RWPE1 (cell line): ENCODE measurements around the gene CPTP.

Source experiments
- CTCF ChIA-PET: fragments of 350-600 bp; sonication (Branson Sonifier 250); formaldehyde crosslinking; extraction: SDS; loops from one replicate; lab custom pipeline; 2021; lab: Yijun Ruan, JAX
- POLR2A ChIA-PET: fragments of 400-600 bp; formaldehyde crosslinking; extraction: SDS; loops from one replicate; lab custom pipeline; 2020; ENCODE audit warnings: antibody characterized with exemption; ENCODE audit not compliant: low non-redundant PET; lab: Yijun Ruan, JAX
- DNase-seq: peaks from one replicate; pipeline ENCODE4 v3.0.0; 2012; ENCODE audit warnings: low spot score
- H3K27ac ChIP-seq: fragments of 450-650 bp; 2 replicates; pipeline ENCODE4 v1.5.1; 2017
- TF ChIP-seq, protein P1 (sequence below): fragments of 450-650 bp; conservative IDR thresholded peaks from 2 replicates; pipeline ENCODE4 v1.5.1; 2017; ENCODE audit warnings: low read depth, mild to moderate bottlenecking

Gene CPTP

DNA sequence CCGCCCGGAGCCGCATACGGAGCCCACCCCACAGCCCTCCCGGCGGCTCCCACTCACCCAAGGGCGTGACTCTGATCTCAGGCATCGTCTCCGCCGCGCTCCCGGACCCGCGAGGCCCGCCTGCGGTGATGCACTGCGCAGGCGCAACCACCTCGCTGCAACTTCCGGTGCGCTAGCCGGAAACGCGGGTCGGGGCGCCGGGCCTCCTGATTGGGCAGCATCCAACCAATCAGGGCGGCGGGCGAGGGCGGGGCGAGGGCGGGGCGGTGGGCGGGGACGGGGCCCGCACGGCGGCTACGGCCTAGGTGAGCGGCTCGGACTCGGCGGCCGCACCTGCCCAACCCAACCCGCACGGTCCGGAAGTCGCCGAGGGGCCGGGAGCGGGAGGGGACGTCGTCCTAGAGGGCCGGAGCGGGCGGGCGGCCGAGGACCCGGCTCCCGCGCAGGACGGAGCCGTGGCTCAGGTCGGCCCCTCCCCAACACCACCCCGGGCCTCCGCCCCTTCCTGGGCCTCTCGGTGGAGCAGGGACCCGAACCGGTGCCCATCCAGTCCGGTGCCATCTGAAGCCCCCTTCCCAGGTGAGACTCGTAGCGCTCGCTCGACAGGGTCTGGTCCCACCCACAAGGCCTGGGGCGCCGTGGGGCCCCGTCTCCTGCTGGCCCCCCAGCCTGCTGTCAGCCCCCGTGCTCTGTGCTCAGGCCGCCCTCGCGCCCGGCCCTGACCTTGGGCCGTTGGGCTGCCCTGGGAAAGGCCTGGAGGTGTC, at the start of gene CPTP, which contains the start of gene INTS11:
Gene CPTP (plus strand): TSS at position 279 of the 764 bp plus-strand sequence. CDS start 2,109 bp downstream, outside the sequence.
Gene INTS11 (minus strand): TSS at position 137 of the 764 bp plus-strand sequence. CDS start 52 bp downstream, at position 85.
- peak; percentile 95 for DNase-seq
- peak within 1 kb of the TSS; percentile 89 for H3K27ac ChIP-seq
- ChIA-PET CTCF (no interaction called here), POLR2A (no interaction called here)
- TF ChIP-seq, protein P1, sequence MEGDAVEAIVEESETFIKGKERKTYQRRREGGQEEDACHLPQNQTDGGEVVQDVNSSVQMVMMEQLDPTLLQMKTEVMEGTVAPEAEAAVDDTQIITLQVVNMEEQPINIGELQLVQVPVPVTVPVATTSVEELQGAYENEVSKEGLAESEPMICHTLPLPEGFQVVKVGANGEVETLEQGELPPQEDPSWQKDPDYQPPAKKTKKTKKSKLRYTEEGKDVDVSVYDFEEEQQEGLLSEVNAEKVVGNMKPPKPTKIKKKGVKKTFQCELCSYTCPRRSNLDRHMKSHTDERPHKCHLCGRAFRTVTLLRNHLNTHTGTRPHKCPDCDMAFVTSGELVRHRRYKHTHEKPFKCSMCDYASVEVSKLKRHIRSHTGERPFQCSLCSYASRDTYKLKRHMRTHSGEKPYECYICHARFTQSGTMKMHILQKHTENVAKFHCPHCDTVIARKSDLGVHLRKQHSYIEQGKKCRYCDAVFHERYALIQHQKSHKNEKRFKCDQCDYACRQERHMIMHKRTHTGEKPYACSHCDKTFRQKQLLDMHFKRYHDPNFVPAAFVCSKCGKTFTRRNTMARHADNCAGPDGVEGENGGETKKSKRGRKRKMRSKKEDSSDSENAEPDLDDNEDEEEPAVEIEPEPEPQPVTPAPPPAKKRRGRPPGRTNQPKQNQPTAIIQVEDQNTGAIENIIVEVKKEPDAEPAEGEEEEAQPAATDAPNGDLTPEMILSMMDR: no peak

DNA sequence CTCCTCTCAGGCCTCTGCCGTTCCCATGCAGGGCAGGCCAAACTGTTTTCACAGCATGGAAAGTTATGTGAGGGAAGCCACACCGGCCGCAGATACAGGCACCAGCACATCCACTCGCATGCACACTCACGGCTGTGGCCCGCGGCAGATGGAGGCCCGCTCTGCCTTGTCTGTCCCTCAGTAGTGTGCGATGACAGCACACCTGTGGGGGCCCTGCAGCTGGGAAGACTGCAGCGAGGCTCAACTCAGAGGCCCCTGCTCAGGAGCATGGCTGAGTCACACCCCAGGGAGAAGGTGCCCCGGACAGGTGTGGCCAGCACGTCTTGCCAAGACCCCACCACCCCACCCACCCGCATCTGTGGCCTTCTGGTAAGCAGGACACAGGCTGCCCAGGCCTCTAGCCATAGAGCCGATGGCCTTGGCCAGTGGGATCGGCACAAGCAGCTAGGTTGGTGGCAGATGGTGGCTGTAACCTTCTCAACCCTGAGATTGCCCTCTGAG, 49.6 kb upstream of the CPTP start:
- DNase-seq: no peak
- ChIA-PET CTCF (interaction anchor here (0.8 kb wide), 1 partner anchor 40 kb away, joined by 3 read pairs; no protein-coding TSS in a partner anchor), POLR2A (no interaction called here)
- TF ChIP-seq, protein P1: no peak
- peak overlapping the region; percentile 81 for H3K27ac ChIP-seq

DNA sequence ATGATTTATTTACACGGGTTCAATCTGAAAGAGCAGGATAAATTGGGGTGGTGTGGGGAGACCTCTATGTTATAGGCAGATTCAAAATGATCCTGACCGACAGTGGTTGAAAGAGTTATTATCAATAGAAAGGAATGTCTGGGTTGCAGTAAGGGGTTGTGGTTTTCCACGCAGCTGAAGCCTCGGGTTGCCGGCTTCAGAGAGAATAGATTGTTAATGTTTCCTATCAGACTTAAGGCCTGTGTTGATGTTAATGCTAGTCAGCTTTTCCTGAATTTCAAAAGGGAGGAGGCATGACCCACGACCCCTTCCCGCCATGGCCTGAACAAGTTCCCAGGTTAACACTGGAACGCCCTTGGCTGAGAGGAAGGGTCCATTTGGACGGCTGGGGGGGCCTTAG, 48.8 kb upstream of the CPTP start:
- ChIA-PET CTCF (interaction anchor here (0.8 kb wide), 1 partner anchor 39 kb away, joined by 3 read pairs; no protein-coding TSS in a partner anchor), POLR2A (no interaction called here)
- H3K27ac ChIP-seq: peak overlapping the region; percentile 25; the same call in 1 of the 2 replicates
- TF ChIP-seq, protein P1: no peak
- no peak for DNase-seq

DNA sequence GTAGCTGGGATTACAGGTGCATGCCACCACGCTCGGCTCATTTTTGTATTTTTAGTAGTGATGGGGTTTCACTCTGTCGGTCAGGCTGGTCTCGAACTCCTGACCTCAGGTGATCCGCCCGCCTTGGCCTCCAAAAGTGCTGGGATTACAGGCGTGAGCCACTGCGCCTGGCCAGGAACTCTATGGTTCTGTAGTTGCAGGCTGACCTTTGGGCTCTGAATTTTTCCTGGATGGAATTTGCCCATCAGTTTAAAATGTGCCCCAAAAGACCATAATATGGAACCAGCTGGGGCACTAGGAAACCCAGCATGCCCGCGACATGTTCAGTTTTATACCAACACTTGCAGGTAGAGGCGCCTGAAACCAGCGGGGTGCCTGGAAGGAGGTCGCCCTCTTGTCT, 46.0 kb upstream of the CPTP start:
- no peak for DNase-seq
- no peak overlapping the region for H3K27ac ChIP-seq
- ChIA-PET POLR2A (no interaction called here), CTCF (interaction anchor here (0.6 kb wide), 1 partner anchor 39 kb away, joined by 3 read pairs; no protein-coding TSS in a partner anchor)
- TF ChIP-seq, protein P1: no peak

DNA sequence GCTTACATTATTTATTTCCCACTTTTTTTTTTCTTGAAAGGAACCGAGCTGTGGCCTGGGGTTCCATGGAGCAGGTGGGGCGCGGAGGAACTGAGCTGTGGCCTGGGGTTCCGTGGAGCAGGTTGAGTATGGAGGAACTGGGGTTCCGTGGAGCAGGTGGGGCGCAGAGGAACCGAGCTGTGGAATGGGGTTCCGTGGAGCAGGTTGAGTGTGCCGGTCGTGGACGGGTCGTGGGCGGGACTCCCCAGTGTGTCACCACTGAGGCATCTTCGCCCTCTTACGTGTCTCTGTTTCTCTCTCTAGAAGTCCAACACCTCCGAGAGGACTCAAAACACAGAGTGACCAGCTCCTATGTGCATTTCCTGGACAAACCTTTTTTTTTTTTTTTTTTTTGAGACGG, 45.6 kb upstream of the CPTP start:
- TF ChIP-seq, protein P1: no peak
- no peak for DNase-seq
- POLR2A ChIA-PET: no interaction called here
- CTCF ChIA-PET: interaction anchor here (0.6 to 0.7 kb wide), 2 partner anchors 39 to 142 kb away, joined by 3 read pairs; no protein-coding TSS in a partner anchor
- H3K27ac ChIP-seq: no peak overlapping the region

DNA sequence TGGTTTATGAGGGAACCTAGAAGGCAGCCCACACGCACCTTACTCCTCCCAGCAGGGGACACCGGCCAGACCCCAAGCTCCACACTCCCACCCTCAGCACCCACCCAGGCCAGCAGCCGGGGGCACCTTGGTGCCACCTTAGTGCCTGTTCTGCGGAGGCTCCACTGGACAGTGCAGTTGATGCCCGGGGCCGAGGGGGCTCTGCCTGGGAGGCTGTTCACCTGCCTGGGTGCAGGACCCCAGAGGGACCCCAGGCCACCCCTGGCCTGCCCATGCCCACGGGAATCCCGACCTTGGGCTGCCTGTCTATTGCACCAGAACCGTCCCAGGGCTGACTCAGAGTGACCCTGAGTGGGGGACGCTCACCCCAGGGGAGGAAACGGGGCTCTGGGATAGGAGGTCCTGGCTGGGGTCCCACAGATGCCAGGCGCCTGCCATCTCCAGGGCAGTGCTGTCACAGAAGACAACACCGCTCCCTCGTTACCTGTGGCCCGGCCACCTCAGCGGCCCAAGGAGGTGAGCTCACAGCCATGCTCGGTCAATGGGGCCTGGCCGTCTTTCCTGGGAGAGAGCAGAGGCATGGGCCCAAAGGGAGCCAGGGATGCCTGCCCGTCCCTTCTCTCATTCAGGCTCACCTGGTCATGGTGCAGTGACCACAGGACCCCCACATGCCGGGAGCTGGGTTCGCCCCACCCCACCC, 43.7 kb upstream of the CPTP start:
- no peak for DNase-seq
- peak overlapping the region; percentile 67 for H3K27ac ChIP-seq
- ChIA-PET CTCF (interaction anchor here (0.9 to 2.2 kb wide), 2 partner anchors 9 to 11 kb away, joined by 3 to 8 read pairs; no protein-coding TSS in a partner anchor), POLR2A (interaction anchor here (0.6 kb wide), 1 partner anchor 147 kb away, joined by 4 read pairs; no protein-coding TSS in a partner anchor)
- TF ChIP-seq, protein P1: no peak
